Keratinocyte (primary cell): Measurements from ENCODE around the gene TSHZ3. TPM values are rescaled to one million over a fixed set of nuclear protein-coding genes. Genes with fewer than 3 reads are reported as not detected.

Experiments used
- DNase-seq: peaks from one replicate; pipeline ENCODE4 v3.0.0-alpha.2; 2011; ENCODE audit warnings: low read depth, missing footprints, low spot score
- FAIRE-seq: peaks from 2 replicates; lab custom pipeline; 2011; peaks lifted over from hg19 to GRCh38; lab: Jason Lieb, UNC
- H2AFZ ChIP-seq: 2 replicates; pipeline ENCODE4 v1.6.0; 2012; ENCODE audit warnings: low read length, control low read depth, inconsistent platforms; ENCODE audit not compliant: control insufficient read depth
- H3K27ac ChIP-seq: 2 replicates; pipeline ENCODE4 v1.5.1; 2011; ENCODE audit warnings: low read length; ENCODE audit not compliant: control insufficient read depth, insufficient read depth
- H3K27me3 ChIP-seq: 3 replicates; pipeline ENCODE4 v1.6.0; 2011; ENCODE audit warnings: low read length; ENCODE audit not compliant: control insufficient read depth, insufficient read depth; ENCODE audit errors: extremely low read depth
- H3K36me3 ChIP-seq, 2 experiments: 2 replicates in 1 of 2; 3 replicates in 1 of 2; pipeline ENCODE4 v1.5.1; 2011; ENCODE audit warnings: low read length in 2 of 2, mild to moderate bottlenecking in 1 of 2; ENCODE audit not compliant: control insufficient read depth in 2 of 2, insufficient read depth in 2 of 2; ENCODE audit errors: extremely low read depth in 1 of 2
- H3K4me1 ChIP-seq: 3 replicates; pipeline ENCODE4 v1.5.1; 2011; ENCODE audit warnings: low read length; ENCODE audit not compliant: control insufficient read depth, insufficient read depth; ENCODE audit errors: extremely low read depth
- H3K4me2 ChIP-seq: 3 replicates; pipeline ENCODE4 v1.6.0; 2011; ENCODE audit warnings: low read depth, low read length; ENCODE audit not compliant: control insufficient read depth, insufficient read depth; ENCODE audit errors: extremely low read depth
- H3K4me3 ChIP-seq, 3 experiments: fragments of 200-600 bp in 1 of 3; sonication (generic) in 1 of 3; 2 replicates in 2 of 3; 3 replicates in 1 of 3; pipeline ENCODE4 v1.5.1; 2011 to 2016; ENCODE audit warnings: low read length in 3 of 3, mild to moderate bottlenecking in 3 of 3, control low read depth in 2 of 3, inconsistent platforms in 1 of 3, low read depth in 1 of 3, mixed read lengths in 1 of 3, mixed run types in 1 of 3, moderate library complexity in 1 of 3; ENCODE audit not compliant: control insufficient read depth in 2 of 3, insufficient read depth in 2 of 3; ENCODE audit errors: extremely low read depth in 1 of 3
- H3K79me2 ChIP-seq: 2 replicates; pipeline ENCODE4 v1.6.0; 2012; ENCODE audit warnings: low read length; ENCODE audit not compliant: control insufficient read depth, insufficient read depth
- H3K9ac ChIP-seq: 3 replicates; pipeline ENCODE4 v1.6.0; 2011; ENCODE audit warnings: low read length; ENCODE audit not compliant: control insufficient read depth, insufficient read depth; ENCODE audit errors: extremely low read depth
- H3K9me1 ChIP-seq: 3 replicates; pipeline ENCODE4 v1.6.0; 2011; ENCODE audit warnings: low read length; ENCODE audit not compliant: control insufficient read depth, insufficient read depth; ENCODE audit errors: extremely low read depth
- H3K9me3 ChIP-seq: 2 replicates; pipeline ENCODE4 v1.5.1; 2012; ENCODE audit warnings: low read depth, low read length; ENCODE audit not compliant: control insufficient read depth
- H4K20me1 ChIP-seq: 3 replicates; pipeline ENCODE4 v1.6.0; 2011; ENCODE audit warnings: low read length; ENCODE audit not compliant: control insufficient read depth, insufficient read depth; ENCODE audit errors: extremely low read depth
- CTCF ChIP-seq, 3 experiments: IDR thresholded peaks in 1 of 3; conservative IDR thresholded peaks in 1 of 3; optimal IDR thresholded peaks in 1 of 3; 2 replicates in 2 of 3; 3 replicates in 1 of 3; pipeline versions ENCODE3 to v1.5.1; 2011; ENCODE audit warnings: low read length in 3 of 3, mild to moderate bottlenecking in 3 of 3, moderate library complexity in 2 of 3, control low read depth in 1 of 3, inconsistent platforms in 1 of 3; ENCODE audit not compliant: insufficient read depth in 2 of 3; ENCODE audit errors: extremely low read depth in 1 of 3
- EZH2 ChIP-seq: IDR thresholded peaks from one replicate; pipeline ENCODE4 v1.6.1; 2012; ENCODE audit warnings: inconsistent platforms, mild to moderate bottlenecking, low read length, moderate library complexity
- dilution Hi-C: fragments of 300-500 bp; cut with MboI; formaldehyde crosslinking; loops from one replicate; pipeline ENCODE4 v1.7.0; 2020; ENCODE audit warnings: low sequenced_read_pairs; ENCODE audit not compliant: extremely low pct_ligation_motif_present
- polyA plus RNA-seq, 5 experiments: library from polyadenylated mRNA; depleted of rRNA in 3 of 5; stranded (reverse) in 3 of 5; stranded (forward) in 1 of 5; unstranded in 1 of 5; fragments of >200 nt; gene quantifications; 1 replicate in 1 of 5; 2 replicates in 3 of 5; 3 replicates in 1 of 5; pipeline versions ENCODE4 v1.2.1 to v1.2.3, GENCODE V29; 2011 to 2012; ENCODE audit warnings: missing spikeins in 2 of 5, low read depth in 1 of 5, low replicate concordance in 1 of 5

TSHZ3 gene
- polyA plus RNA-seq, 1 donor (not counting 4 experiments of a cell fraction or from before 2014, with no cell fraction given), result 3.6 TPM

DNA sequence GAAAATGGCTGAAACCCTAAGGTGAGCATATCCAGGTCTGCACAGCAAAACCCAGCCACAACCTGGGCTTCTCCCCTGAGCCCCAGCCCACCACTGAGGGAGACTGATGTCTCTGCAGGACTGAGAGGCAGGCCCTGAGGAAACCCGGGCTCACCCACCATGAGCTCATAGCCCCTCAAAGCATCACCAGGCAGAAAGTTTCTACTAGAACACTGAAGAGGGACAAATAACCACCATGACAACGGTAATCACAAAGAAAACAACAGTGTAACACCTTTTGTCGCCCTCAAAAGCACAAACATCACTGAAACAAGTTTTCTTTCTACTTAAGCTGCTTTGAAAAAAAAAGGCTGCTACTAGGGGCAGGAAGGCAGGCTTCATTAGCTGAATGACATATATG, 29.8 kb downstream of the TSHZ3 start:
- H3K4me3 ChIP-seq, result no peak overlapping the region
- no peak overlapping the region for H3K9ac ChIP-seq
- H3K4me1 ChIP-seq, result no peaks in the 10 kb centered on the region
- TF ChIP-seq EZH2 (no peak), CTCF (optimal IDR thresholded peaks at IDR 0.05 in 1 of 3, IDR thresholded peaks at IDR 0.05 in 1 of 3, conservative IDR thresholded peaks at IDR 0.05 in 1 of 3; ENCODE audit: extremely low read depth in 1 of 3, insufficient read depth in 2 of 3, low read length in 3 of 3) (no peak)
- dilution Hi-C loops, result no loop called here
- H3K9me3 ChIP-seq, result no peaks in the 10 kb centered on the region
- no peaks in the 10 kb centered on the region for H3K36me3 ChIP-seq
- H3K79me2 ChIP-seq, result peaks cover 39% of the 10 kb centered on the region
- no peak overlapping the region for H3K27ac ChIP-seq
- no peak for FAIRE-seq
- no peaks in the 10 kb centered on the region for H4K20me1 ChIP-seq
- H3K27me3 ChIP-seq, result no peaks in the 10 kb centered on the region
- H3K4me2 ChIP-seq, result no peak overlapping the region
- no peaks in the 10 kb centered on the region for H3K9me1 ChIP-seq
- no peak overlapping the region for H2AFZ ChIP-seq
- DNase-seq, result no peak

DNA sequence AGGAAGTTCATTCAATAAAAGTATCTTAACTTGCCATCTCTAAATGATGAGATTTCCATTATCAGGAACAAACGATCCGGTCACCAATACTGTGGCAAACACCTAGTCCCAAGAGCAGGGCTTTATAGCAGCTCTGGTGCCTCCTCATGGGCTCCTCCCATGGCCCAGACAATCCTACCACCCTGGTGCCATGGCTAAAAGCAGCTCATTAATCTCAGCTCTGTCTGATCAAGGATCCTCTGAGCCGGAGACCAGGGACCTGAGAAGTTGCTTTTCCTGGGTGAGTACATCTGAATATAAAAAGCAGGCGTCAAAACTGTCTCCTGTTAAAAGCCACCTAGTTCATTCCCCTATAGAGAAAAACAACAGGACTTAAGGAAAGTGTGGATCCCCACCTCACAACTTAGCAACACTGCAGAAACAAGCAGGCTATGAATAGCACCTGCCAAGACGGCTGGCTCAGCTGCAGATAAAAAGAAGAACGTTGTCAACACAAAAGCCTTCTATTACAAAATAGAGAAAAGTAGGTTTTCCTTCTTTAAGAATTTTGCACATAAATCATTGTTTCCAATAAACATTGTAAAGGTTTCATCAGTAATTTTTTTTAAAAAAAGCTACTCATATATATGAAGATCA, 30.3 kb downstream of the TSHZ3 start:
- peak; percentile 32 for FAIRE-seq

DNA sequence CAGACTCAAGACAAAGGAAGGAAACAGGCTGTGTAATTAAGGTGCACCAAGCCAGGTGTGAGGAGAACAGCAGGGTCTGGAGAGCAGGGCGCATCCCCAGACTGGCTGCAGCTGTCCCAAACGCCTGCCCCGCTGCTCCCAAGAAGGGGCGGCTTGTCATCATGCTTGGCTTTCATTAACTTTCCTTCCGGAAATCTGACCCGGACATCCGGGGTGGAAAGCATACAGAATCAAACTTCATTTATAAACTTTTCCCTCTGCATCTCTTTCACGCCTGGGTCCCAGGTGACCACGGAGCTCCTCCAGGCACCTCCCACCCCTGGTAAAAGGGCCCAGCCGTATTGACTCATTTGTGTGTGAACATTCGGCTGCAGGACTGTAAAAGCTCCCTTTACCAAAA, 31.7 kb downstream of the TSHZ3 start:
- Histone ChIP-seq H3K27ac (no peak overlapping the region), H3K4me3 (no peak overlapping the region), H3K27me3 (no peaks in the 10 kb centered on the region), H4K20me1 (no peaks in the 10 kb centered on the region), H3K9ac (no peak overlapping the region), H2AFZ (no peak overlapping the region), H3K4me1 (no peaks in the 10 kb centered on the region), H3K9me3 (no peaks in the 10 kb centered on the region), H3K79me2 (peaks cover 30% of the 10 kb centered on the region), H3K36me3 (no peaks in the 10 kb centered on the region), H3K9me1 (no peaks in the 10 kb centered on the region), H3K4me2 (no peak overlapping the region)
- no peak for TF ChIP-seq CTCF (optimal IDR thresholded peaks at IDR 0.05 in 1 of 3, IDR thresholded peaks at IDR 0.05 in 1 of 3, conservative IDR thresholded peaks at IDR 0.05 in 1 of 3; ENCODE audit: extremely low read depth in 1 of 3, insufficient read depth in 2 of 3, low read length in 3 of 3)
- TF ChIP-seq EZH2, result no peak
- dilution Hi-C loops, result no loop called here
- no peak for DNase-seq
- no peak for FAIRE-seq

More for the DNA sequence above, 30.3 kb downstream of the TSHZ3 start:
- dilution Hi-C loops, result no loop called here
- H3K36me3 ChIP-seq, result no peaks in the 10 kb centered on the region
- H3K4me1 ChIP-seq, result no peaks in the 10 kb centered on the region
- H3K79me2 ChIP-seq, result peaks cover 37% of the 10 kb centered on the region
- no peaks in the 10 kb centered on the region for H3K9me3 ChIP-seq
- H2AFZ ChIP-seq, result no peak overlapping the region
- DNase-seq, result no peak
- no peak overlapping the region for H3K27ac ChIP-seq
- H3K4me3 ChIP-seq, result no peak overlapping the region
- H3K27me3 ChIP-seq, result no peaks in the 10 kb centered on the region
- no peaks in the 10 kb centered on the region for H3K9me1 ChIP-seq
- no peak for TF ChIP-seq EZH2
- no peaks in the 10 kb centered on the region for H4K20me1 ChIP-seq
- no peak overlapping the region for H3K9ac ChIP-seq
- no peak overlapping the region for H3K4me2 ChIP-seq
